ENCODE data around the gene CAPN10.

DNA sequence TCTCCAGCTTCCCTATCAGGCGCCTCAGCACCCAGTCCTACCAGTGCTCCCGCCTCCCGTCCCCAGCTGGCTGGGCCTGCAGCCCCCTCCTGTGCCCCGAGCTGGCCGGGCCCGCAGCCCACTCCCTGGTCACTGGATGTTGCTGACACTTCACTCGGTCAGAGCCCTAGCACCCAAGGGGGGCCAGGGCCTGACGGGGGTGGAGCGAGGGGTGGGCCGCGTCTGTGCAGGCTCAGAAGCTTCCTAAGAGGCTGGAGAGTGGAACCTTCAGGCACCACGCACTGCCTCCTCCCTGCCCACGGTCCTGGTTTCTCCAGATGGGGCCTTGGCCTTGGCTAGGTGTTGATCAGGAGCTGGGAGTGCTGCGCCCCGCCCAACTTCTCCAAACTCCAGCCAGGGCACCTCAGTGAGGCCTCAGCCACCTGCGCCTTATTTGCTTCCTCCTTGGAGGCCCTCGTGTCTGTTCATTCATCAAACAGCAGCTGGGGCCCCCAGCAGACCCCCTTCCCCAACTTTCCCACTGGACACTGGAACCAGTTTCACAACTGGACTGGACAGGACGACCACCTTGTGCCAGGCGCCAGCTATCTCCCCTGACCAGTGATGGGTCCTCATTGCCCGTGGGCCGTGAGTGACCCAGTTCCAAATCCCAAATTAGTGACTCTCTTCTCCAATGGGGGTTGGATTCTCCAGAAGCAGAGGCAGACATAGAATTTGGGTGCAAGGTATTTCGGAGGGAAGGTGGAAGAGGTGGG, 16.7 kb downstream of the CAPN10 start:
- TF ChIP-seq POLR2A (IDR thresholded peaks at IDR 0.05) (no peak), EP300 (IDR thresholded peaks at IDR 0.05) (no peak)
- TF ChIP-seq, protein P1, sequence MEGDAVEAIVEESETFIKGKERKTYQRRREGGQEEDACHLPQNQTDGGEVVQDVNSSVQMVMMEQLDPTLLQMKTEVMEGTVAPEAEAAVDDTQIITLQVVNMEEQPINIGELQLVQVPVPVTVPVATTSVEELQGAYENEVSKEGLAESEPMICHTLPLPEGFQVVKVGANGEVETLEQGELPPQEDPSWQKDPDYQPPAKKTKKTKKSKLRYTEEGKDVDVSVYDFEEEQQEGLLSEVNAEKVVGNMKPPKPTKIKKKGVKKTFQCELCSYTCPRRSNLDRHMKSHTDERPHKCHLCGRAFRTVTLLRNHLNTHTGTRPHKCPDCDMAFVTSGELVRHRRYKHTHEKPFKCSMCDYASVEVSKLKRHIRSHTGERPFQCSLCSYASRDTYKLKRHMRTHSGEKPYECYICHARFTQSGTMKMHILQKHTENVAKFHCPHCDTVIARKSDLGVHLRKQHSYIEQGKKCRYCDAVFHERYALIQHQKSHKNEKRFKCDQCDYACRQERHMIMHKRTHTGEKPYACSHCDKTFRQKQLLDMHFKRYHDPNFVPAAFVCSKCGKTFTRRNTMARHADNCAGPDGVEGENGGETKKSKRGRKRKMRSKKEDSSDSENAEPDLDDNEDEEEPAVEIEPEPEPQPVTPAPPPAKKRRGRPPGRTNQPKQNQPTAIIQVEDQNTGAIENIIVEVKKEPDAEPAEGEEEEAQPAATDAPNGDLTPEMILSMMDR (IDR thresholded peaks at IDR 0.05) = no peak

All from tibial nerve (tissue), 4 donors.